ENCODE measurements around the gene CSTPP1.
"Not testable (repeated sequence)": the region's sequence is repeated elsewhere in the genome, so short reads cannot be mapped to it uniquely, and the experiment has no call there.

The CSTPP1 gene

DNA sequence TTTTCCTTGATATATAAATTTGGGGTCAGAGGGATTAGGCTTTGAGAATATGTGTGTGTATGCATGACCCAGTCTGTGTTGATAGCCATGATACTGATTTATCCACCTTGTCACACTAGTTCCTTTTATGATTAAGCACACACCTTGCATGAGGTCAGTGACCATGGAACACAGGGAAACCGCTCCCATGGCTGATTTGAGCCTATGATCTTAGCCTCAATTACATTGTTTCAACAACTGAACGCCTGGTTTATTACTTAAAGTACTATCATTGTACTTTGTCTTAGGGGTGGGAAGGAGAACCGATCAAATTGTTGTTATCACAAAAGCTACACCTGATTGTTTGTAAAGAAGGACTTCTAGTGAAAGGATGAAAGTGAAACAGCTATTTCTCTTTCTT, 169.4 kb downstream of the CSTPP1 start:
- no peak for DNase-seq

DNA sequence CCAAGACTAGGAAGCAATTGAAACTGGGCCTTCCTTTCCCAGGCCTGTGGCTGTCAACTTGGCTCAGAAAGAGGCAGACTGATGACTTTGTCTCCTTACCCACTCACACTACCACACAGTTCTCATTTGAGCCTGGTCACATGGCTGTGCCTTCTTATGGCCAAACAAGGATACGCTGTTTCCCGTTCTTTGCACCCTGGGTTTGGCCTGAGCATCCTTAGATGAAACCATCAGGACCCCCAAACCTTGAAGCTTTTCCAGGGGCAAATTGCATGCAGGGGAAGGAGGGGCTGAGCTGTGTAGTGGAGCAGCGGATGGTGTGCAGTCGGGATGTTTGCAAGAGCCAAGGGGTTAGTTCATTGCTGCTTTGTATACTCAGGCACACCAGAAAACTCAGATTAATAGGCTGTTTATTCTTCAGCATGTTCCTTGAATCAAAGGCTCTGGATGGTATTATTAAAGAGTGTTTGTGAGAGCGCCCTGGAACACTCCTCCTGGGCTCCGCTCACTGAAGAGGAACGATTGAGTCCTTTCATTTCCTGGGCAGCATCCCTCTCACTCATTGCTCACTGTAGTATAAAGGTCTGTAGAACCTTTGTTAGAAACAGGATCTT, 170.3 kb downstream of the CSTPP1 start:
- DNase-seq = no peak

DNA sequence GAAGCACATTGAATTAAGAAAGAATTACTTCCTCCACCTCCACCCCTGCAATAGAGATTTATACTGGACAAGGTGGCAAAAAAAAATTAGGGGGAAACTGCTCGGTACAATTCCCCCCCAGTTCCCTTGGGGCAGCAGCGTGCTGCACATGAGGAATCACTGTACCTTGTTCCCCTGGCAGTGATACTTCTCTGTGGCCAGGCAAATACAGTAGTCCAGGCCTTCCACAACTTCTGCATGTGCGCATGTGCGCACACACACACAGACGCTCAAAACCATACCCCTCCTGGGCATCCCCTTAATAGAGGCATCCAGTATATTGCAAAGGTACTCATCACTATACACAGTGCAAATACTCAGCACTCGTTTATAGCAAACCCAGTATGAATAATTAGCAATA, 171.2 kb downstream of the CSTPP1 start:
- DNase-seq = no peak

DNA sequence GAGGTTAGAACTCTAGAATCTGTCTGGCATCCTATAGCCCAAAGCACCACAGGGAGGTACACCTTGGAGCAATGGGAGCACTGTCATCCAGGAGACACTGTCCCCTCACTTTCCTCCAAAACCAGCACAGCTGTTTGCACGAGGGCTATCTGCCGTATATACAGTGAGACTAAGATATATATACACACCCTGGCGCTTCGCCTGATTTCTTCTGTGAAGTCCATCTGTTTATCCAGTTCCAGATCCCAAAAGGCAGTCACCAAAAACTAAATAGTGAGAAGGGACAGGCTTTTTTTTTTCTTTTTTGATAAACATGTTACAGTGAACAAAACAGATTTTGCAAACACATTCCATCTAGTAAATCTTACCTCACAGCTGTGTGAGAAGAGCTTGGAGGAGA, 171.7 kb downstream of the CSTPP1 start:
- DNase-seq = peak in 1 of 2 experiments; percentile 33

DNA sequence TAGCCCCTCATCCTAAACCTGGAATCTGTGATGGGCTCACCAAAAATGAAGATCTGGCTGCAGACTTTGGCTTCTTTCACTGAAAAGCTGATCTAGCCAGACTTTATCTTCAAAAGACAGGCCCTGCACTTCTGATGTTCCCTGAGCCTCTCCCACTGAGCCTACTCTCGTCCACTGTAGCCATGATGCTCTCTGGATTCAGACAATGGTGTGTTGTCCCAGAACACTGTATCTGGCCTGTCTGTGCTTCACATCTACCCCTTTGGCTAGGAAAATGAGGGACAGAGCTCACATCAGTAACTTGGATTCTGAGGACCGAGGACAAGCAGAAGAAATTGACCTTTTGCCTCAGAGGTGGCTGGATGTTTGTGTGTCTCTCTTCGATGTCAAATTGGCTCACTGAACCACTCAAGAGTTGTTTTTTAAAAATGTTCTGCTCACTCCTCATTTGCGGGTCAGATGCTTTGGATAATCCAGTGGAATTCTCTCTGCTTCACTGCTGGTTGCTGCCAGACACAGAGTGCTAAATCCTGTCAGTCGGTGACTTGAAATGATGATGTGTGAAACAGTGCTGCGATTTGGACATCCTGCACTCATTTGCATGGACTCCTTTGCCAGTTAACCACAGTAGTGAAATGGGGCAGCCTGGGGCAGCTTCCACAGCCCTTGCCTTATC, 172.6 kb downstream of the CSTPP1 start:
- DNase-seq = no peak

DNA sequence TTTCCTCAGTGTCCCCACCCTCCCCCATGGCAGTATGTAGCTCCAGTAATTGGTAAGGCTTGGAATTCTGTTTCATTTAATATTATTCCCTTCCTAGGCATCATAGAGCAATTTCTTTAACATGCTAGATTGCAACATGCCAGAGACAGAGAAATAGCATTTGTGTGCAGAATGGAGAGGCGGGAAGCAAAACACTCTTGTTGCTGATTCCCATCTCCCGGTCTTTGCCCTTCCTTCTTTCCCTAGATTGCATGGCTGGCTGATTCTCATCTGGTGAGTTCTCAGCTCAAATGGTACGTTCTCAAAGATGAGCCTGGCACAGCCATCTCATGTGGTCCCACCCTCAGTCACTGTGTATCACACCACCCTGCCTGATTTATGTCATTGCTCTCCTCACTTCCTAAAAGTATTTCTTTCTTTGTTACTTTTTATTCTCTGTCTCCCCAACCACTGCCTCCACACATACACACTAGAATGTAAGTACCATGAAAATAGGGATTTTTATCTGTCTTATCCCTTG, 173.2 kb downstream of the CSTPP1 start:
- DNase-seq = no peak

DNA sequence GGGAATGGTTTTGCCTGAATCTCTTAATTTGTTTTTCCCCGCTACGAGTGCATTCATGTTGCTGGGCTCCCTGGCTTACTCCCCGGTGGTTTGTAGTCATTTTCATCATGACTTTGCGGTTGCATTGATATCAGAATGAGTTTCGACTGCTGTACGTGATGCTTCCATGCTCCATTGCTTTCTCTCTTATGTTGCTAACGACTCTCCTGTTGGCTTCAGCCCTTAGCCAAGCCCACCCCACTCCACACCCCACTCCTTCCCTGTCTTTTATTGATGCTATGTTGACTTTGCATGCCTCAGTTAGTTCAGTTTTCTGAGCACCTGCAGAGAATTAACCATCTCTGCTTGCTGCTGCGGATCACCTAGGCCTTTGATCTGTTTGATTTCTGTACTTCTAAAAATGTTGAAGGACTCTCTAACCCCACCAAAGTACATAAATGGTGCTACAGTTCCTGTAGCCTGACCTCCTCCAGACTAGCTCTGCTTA, 174.8 kb downstream of the CSTPP1 start:
- DNase-seq = no peak

DNA sequence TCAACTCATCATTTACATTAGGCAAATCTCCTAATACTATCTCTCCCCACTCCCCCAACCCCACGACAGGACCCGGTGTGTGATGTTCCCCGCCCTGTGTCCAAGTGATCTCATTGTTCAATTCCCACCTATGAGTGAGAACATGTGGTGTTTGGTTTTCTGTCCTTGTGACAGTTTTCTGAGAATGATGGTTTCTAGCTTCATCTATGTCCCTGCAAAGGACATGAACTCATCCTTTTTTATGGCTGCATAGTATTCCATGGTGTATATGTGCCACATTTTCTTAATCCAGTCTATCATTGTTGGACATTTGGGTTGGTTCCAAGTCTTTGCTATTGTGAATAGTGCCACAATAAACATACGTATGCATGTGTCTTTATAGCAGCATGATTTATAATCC, 176.4 kb downstream of the CSTPP1 start:
- DNase-seq = not testable (repeated sequence)

DNA sequence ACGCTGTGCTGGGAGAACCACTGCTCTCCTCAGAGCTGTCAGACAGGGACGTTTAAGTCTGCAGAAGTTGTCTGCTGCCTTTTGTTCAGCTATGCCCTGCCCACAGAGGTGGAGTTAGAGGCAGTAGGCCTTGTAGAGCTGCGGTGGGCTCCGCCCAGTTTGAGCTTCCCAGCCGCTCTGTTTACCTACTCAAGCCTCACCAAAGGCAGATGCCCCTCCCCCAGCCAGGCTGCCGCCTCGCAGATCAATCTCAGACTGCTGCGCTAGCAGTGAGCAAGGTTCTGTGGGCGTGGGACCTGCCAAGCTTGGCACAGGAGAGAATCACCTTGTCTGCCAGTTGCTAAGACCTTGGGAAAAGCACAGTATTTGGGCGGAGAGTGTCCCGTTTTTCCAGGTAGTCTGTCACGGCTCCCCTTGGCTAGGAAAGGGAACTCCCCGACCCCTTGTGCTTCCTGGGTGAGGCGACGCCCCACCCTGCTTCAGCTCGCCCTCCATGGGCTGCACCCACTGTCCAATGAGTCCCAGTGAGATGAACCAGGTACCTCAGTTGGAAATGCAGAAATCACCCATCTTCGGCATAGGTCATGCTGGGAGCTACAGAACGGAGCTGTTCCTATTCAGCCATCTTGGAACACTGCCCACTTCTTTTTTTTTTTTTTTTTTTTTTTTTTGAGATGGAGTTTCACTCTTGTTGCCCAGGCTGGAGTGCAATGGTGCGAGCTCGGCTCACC, 182.6 kb downstream of the CSTPP1 start:
- DNase-seq = not testable (repeated sequence)

DNA sequence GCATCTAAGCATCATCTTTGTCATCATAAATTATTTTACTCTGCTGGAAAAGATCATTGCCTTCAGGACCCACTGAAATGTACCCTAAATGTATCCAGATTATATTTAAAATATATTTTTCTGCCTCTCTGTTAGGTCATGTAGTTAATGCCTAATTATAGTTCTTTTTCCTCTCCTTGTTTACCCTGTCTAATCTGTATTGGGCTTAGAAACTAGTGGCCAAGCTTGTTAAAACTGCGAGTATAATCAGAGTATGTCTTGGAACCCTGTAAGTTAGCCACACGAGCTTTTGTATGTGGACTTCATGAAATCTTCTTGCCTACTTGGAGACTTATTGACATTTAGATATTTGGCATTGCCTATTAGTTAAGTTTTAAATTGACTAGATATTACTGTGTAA, 184.5 kb downstream of the CSTPP1 start:
- no peak for DNase-seq

DNA sequence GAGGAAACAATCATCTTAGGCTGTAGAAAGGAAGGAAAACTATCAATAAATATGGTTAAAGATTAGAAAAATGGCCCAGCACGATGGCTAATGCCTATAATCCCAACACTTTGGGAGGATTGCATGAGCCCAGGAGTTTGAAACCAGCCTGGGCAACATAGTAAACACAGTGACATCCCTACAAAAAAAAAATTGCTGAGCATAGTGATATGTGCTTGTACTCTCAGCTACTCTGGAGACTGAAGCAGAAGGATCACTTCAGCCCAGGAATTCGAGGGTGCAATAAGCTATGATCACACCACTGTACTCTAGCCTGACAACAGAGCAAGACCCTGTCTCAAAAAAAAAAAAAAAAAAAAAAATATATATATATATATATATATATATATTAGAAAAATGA, 185.2 kb downstream of the CSTPP1 start:
- DNase-seq = no peak

DNA sequence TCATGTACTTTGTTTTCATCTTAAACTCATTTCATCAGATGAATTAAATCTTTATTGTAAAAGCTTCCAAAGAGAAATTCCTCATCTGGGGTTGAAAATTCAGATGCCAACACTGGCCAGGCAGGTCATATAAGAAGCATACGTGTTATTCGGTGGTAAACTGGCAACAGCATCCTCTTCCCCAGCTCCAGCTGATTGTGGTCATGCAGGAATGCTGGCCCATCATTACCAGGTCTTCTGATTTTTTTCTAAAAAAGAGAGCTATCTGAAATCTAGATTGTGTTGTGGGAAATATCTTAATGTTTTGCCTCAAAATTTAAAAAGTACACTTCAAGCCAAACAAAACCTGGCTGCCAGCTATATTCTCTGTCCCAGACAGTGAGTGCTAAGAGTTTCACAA, 186.5 kb downstream of the CSTPP1 start:
- DNase-seq = no peak

DNA sequence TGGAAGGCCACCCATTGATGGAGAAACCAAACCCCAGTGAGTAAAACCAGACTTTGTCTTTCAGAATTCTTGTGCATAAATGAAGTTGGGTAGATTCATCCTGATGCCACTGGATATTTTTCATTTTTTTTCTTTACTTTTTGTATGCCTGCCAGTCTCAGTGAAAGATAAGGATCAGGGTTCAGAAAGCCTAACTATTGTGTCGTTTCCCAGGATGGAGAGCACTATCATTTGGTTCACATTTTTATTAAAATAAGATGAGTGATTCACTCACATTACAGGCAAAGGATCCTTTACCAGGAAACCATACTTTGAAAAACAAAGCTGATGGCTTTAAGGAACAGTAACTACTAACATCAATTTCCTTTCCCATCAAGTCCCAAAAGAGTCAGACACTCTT, 188.1 kb downstream of the CSTPP1 start:
- no peak for DNase-seq

DNA sequence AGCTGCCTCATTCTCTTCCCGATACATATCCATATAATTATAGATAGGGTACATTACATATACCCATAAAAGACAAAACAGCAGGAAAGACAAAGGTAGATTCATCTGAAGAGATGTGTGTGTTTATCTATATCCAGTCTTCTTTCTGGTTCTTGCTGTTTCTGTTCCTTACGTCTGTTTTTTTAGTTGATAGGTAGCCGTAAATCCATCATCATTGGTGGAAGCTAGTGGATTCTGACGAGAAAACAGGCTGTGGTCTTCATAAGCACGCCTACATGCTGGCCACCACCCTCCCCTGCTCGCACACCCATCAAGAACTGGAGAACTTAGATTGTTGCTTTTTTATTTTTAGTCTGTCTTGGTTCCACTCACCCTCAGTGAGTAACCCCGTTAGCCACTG, 188.5 kb downstream of the CSTPP1 start:
- DNase-seq = no peak

DNA sequence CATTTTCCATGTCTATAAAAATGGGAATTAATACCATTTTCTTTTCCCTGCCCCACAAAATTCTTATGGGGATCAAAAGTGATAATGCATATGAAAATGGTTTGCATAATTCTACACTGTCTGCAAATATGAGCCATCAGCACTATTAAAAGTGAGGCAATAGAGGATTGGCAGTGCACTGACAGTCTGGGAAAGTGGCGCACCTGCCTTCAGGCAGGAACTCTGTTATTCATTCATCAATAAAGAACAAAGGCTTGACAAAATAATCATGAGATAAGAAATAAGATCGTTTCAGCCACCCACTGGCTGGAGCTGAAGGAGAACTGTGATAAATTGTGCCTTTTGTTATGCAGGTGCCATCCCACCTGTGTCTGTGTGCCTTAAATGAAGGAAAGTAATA, 190.7 kb downstream of the CSTPP1 start:
- DNase-seq = no peak

DNA sequence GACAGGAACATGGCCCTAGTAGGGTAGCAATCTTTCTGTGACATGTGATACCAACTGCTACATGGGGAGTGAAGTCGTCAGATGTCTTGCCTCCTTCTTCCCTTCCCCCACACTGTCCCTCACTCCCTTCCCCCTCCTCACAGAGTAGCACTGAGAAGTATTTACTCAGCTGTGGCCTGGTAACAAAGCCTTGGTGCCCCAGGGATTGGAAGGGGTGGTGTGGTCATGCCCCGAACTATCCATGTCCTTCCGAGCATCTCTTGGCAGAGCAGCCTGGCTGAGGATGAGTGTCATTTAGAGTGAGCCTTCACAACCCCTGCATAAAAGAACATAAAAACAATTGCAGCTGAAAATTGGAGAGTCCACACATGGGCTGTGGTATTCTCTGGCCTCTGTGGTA, 194.0 kb downstream of the CSTPP1 start:
- DNase-seq = no peak

DNA sequence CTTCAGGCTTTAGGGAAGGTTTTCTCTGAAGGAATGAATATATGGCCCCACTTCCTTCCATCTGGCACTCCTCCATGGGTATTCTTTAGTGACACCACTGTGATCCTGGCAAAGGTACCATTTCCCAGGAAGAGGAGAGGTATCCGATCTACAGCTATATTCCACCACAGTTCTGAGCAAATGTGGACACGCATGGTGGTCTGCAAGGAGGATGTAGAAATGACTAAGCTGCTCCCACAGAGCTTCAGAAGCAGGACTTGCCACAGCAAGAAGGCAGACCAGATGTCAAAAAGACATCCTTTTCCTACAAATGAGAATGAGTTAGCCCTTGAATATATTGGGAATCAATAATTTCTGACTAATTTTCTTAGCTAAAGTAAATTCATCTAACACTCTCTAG, 194.6 kb downstream of the CSTPP1 start:
- no peak for DNase-seq

DNA sequence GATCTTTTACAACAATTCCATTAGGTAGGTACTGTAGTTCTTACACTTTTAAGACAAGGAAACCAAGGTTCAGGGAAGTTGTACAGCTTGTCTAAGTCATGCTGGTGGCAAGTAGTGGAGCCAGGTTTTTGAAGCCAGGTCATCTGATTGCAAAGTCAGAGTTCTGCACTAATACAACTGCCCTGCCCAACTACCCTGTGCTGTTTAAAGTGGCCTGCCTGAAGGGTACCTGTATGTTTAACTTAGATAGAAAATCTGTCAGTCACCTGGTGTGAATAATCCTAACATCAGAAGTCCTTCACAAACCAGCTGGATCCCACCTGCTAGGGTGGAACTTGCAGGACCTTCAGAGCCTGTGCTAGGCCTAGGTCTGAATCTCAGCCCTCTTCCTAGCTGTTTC, 195.9 kb downstream of the CSTPP1 start:
- no peak for DNase-seq

DNA sequence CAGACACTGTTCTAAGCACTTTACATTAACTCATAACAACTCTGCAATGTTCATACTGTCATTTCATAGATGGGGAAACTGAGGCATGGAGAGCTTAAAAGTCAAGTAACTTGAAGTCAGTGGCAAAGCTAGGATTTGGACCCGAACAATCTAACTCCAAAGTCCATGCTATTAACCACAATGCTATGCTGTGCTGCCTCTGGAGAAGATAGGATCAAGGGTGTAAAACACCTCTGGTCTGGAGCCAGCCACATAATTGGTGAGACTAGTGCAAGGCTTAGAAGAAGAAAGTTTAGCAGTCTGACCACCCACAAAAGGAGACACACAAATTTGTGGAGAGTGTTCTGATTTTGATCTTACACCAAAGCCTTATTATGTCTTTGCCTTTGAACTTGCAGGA, 196.4 kb downstream of the CSTPP1 start:
- DNase-seq = no peak

DNA sequence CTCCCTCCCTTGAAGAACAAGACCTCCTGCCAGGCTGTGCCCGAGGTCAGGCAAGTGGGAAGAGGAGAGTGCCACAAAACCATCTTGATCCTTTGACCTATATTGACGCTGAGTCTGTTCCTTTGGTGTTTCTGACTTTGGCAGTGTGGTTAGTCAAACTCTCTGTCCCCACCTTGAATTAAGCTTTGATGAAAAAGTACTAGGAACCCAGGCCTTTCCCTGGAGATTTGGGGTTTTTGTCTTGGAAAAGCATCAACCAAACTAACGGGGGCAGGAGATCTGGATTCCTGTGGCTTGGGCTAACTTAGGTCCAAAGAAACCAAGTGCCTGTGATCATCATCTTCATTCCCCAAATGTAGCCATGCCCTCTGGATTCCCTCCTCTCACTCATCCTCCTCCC, 199.8 kb downstream of the CSTPP1 start:
- DNase-seq = no peak

DNA sequence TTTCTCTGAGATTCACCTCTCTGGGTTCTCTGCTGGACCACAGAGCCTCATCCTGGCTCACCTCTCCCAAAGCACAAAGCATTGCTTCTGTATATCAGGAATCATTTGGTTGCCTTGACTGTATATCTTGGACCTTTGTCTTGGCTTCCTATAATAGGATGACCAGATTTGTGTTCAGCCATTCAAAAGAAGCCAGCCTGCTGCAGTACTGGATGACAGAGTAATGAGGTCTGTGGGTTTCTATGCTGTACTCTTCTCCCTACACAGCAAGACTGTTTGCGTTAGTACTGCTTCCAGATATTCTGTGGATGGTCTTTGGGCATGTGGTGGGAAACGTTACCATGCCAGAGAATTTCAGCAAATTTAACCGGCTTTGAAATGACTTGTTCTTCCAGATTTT, 200.4 kb downstream of the CSTPP1 start:
- DNase-seq = no peak

DNA sequence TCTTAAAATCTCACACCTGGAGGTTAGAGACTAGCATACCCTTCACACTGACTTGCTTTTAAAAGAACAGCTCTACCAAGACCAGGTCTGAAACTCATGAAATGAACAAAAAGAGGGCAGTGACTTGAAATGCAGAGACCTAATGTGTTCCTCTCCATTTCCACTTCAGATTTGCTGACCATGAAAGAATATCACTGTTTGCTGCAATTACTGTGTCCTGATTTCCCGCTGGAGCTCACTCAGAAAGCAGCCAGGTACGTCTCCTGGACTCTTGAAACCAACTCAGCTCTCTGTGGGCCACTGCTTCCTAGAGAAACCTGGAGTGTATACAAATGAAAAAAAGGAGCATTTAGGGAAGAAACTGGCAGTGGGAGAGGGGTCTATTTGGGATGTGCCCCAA, 200.9 kb downstream of the CSTPP1 start:
- no peak for DNase-seq

DNA sequence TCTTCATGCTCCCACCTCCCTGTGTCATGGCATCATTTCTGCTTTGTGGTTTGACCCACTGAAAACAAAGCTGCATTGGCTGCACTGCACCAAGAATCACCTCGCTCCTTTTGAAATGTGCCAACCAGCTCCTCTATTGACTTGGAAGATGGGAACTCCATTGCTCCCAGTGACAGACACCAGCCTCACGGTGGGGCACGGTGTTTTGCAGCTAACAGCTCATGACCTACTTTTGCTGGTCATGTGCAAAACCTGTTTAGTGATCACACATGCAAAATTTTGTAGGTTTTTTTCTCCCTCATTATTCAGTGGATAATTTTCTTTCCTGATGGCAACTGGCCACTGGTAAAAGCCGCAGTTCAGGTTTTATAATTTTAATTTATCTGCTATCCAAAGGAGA, 203.3 kb downstream of the CSTPP1 start:
- no peak for DNase-seq

DNA sequence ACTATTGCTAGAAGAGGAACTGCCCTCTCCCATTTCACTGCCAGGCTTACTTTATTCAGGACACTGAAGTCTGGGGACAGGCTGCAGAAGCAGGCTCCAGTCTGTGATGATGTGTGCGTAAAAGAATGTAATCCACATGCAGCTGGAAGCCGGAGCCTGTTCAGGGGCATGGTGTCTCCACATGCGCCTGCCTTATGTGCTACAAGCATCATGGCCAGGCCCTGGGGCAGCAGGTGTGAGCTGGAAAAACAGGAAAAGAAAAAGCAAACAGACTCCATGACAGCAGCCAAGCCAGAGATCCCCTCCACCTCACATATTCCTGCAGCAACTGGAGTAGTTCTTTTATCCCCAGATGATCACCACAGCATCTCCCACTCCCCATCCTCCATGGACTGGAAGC, 206.8 kb downstream of the CSTPP1 start:
- DNase-seq = no peak

All from NCI-H446 (cell line).